DMS153 treated with DMSO at 0.1 percent for 48 hours (cell line): ENCODE data around the gene RAB5IF.
"Not testable (repeated sequence)": the region's sequence is repeated elsewhere in the genome, so short reads cannot be mapped to it uniquely, and the experiment has no call there.

ENCODE experiments used
- DNase-seq: peaks from one replicate; lab custom pipeline; 2025; ENCODE audit not compliant: unreplicated experiment; lab: John Stamatoyannopoulos, UW

The RAB5IF gene

DNA sequence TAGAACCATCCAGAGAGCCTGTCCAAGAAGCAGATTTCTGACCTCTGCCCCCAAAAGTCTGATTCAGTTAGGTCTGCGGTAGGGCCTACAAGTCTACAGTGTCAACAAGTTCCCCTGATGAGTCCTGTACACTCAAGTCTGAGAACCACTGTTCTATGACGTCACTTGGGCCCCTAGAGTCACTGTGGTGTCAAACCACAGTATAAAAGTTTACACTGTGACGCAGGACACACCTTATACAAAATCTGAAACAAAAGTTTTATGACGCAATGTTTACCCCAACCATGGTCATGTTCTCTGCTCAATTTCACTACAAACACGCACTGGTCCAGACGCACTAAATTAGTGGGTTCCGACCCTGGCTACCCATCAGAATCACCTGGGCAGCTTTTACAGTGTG is 22.5 kb downstream of the RAB5IF start:
- no peak for DNase-seq

DNA sequence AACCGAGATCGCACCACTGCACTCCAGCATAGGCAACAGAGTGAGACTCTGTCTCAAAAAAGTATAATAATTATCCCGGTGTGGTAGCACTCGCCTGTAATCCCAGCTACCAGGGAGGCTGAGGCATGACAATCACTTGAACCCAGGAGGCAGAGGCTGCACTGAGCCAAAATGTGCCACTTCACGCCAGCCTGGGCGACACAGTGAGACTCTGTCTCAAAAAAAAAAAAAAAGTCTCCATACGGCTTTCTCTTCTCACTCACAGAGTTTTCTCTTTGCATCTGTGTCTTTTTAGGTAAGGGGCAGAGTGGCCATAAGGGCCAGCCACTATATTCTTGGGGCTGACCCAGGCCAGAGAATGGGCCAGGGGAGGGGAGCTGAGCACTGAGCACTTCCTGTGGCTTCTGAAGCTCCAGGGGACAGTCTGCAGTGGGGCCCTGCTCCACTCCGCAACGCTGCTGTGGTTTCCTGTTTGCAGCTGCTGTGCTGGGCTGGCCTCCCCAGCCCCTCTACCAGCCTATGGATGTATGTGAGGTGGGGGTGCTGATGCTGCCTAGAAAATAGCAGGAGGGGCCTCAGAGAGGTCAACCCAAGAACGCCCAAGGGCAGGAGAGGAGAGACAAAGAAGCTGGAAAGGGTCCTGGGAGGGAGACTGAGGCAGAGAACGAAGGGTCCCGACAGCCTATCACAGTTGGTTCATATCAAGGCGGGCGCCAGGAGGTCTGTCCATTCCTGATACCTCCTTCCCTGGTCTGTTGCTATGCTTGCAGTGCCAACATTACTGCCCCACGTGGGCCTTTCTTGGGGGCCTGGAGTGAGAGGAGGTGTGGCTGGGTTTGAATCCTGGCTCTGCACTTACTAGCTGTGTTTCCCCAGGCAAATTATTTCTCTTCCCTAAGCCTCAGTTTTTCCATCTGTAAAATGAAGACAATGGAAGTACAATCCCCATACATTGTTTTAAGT is 24.4 kb downstream of the RAB5IF start:
- DNase-seq = no peak

DNA sequence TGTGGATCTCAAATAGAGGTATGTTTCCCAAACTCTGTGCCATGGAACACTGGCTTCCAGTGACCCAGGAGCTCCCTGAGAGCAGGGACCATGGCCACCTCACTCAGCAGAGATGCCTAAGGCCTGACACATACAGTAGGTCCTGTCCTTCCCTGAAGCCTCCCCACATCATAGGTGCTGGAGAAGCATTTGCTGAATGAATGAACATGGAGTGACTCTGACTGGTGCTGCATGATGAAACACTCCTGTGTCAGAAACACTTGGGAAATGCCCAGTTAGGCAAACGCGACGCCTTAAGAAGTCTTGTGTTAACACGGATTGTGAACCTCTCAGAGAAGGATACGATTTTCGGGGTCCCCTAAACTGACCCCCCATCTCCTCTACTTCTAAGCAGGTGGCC is 26.1 kb downstream of the RAB5IF start:
- no peak for DNase-seq

DNA sequence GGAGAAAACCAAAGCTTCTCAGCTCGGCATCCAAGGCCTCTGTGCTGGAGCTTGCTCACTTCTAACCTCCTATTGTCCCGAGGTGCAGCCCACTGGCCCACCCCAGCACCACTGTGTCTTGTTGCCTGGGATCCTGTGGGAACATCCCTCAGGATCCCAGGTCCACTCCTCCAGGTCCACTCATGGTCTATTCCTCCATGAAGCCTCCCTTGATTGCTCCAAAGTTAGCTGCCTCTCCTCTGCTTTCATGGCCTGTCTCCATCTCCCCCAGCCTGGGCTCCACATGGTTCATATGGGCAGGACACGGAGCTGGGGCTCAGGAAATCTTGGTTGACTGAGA is 26.5 kb downstream of the RAB5IF start:
- DNase-seq = no peak

GRCh38 chr20:36632487-36633284 is 27.1 kb downstream of the RAB5IF start:
- no peak for DNase-seq

GRCh38 chr20:36633285-36633772 is 27.8 kb downstream of the RAB5IF start:
- no peak for DNase-seq

- DNase-seq = no peak
Measured at GRCh38 chr20:36634342-36634741, 28.8 kb downstream of the RAB5IF start.

DNA sequence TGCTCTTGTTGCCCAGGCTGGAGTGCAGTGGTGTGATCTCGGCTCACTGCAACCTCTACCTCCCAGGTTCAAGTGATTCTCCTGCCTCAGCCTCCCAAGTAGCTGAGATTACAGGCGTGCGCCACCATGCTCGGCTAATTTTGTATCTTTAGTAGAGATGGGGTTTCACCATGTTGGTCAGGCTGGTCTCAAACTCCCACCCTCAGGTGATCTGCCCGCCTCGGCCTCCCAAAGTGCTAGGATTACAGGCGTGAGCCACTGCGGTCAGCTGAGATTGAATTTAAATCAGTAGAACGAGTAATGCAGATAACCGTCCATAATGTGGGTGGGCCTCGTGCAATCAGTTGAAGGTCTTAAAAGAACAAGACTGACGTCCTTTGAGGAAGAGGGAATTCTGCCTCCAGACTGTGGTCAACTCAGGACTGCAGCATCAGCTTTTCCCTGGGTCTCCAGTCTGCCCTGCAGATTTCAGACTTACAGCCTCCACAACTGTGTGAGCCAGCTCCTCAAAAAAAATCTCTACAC is 33.4 kb downstream of the RAB5IF start:
- not testable (repeated sequence) for DNase-seq

DNA sequence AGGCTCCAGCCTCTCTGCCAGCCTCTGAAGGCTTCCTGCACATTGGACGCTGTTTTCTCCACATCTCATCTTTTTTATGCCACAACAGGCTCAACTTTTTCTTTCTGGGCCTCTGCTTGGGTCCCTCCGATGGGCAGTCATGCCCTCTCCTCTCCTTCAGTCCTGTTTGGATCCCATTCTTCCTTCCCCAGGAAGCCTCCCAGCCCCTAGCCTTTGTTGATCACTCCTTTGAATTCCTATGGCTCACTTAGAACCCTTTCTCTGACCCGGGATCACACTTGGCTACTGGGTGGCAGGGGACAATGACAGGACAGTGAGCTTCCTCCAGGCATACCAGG is 35.9 kb downstream of the RAB5IF start:
- no peak for DNase-seq

DNA sequence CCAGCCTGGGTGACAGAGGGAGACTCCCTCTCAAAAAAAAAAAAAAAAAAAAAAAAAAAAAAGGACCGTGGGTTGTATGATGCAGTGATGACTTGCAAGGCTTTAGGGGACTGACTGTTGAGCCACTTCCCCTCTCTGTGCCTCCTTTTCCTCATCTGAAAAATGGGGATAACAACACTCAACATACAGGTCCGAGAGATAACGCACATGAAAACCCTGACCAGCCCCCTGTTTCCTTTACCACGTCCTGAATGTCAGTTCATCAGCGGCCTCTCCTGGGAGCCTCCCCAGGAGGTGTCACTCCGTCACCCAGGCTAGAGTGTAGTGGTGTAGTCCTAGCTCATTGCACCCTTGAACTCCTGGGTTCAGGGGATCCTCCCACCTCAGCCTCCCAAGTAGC is 36.6 kb downstream of the RAB5IF start:
- DNase-seq = no peak

- no peak for DNase-seq
Measured at GRCh38 chr20:36644032-36644705, 38.6 kb downstream of the RAB5IF start.

DNA sequence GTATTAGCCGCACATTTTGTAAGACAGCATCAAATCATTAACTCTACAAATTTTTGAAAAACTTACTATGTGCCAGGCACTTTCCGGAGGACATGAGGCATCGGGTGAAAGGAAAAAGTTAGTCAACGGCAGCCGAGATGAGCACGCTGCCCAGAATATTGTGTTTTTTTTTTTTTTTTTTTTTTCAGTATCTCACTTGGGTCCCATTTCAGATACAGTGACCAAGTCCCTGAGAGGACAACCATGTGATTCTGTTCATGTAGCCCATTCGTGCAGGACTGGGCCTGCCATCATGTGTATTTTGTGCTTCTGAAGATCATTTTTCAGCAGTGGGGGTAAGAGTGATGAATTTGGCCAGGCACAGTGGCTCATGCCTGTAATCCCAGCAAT is 39.1 kb downstream of the RAB5IF start:
- DNase-seq = no peak

DNA sequence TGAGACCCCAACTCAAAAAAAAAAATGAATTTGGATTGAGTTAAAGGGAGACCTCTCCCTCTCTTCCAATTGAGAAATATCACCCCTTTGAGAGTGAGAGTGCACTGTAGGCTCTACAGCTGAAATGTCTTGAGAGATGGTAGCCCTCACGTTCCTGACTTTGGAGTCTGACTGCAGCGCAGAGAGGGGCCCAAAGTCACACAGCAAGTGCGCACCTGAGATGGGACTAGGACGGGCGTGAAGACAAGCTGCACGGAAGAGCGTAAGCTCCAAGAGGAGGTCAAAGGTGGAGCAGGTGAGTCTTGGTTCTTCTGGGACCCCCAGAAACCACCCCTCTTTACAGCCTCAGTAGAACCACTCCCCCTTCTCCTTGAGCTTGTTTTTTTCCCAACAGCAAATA is 39.8 kb downstream of the RAB5IF start:
- DNase-seq = no peak

DNA sequence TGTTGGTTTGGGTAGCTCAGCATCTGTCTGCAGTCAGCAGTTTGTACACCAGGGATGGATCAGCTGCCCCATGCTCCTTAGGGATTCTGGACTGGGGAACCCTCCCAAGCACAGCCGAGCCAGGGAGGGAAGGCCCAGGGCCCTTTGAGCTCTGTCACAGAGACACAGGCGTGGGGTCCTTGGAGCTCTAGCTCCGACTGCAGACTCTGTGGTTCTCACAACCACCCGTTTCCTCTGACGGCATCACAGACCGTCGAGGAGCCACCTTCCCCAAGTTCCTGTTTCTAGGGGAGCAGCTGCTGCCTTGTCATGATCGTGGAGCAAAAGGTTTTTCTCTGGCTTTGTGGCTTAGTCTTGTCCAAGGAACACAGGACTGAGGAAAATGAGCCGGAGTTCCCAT is 40.4 kb downstream of the RAB5IF start, which contains the start of gene SLA2:
Gene SLA2 (minus strand): TSS at position 199 of the 400 bp plus-strand sequence. CDS start 4,861 bp downstream, outside the sequence.
- no peak for DNase-seq

DNA sequence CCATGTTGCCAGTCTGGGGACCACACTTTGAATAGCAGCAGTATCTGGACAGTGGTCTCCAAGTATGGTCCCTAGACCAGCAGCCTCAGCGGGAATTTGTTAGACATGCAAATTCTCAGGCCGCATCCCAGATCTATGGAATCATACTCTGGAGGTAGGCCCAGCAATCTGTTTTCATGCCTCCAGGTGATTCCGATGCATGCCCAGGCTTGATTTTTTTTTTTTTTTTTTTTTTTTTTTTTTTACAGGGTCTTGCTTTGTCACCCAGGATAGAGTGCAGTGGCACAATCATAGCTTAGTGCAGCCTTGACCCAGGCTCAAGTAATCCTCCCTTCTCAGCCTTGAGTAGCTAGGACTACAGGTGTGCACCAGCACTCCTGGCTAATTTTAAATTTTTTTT is 41.1 kb downstream of the RAB5IF start:
- no peak for DNase-seq

DNA sequence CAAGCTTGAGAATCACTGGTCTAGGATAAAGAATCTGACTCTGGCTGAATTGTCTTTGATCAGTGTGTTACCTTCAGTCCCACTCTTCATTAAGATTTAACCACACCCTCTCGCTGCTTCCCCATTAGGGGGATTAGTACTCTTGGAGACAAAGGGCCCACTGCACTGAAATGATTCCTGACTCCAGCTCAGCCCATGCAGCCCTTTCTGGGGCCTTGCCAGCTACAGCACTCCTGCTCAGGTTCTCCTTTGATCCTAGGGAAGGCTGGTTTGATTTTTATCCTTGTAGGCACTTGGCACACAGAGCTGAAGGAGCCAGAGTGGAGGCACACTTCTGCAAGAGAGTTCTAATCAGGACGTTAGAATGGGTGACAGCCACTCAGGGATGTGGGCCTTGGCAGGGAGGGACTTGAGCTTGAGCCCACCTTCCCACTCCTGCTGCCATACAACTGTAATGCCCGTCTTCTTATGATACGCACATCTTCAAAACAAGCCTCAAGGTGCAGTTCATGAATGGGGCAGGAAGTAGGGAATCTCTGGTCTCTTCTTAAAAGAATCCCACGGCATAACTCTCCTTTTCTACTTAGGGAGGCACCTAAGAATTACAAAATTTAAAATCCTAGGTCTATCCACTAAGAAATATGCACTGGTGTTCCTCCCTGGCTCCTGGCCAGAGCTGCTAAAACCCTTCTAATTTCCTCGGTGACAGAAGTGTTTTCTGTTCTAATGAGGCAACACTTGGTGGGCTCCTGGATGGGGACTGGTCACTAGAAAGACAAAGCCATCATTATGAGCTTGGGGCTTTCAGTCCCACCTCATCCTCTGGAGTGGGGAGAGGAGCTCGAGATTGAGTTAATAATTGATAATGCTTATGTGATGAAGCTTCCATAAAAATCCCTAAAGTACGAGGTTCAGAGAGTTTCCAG is 41.9 kb downstream of the RAB5IF start:
- no peak for DNase-seq

DNA sequence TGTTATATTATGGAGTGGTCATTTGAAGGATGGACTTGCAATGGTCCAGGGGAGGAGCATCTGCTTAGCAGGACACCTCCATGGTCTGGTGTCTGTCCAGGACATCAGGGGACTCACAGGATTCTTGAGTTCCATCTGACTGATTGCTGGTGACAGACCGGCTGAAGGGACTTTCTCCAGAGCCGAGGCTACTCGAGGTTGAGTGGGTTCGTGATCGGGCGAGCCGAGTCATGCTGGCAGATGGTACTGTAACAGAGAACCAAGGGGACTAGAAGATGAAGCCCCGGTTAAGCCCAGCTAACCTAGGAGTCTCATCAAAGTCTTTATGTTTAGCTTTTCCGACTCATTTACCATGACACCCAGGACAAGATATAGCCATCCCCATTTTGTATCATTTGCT is 47.9 kb downstream of the RAB5IF start:
- no peak for DNase-seq

- no peak for DNase-seq
Measured at GRCh38 chr20:36654506-36654905, 48.9 kb downstream of the RAB5IF start.

DNA sequence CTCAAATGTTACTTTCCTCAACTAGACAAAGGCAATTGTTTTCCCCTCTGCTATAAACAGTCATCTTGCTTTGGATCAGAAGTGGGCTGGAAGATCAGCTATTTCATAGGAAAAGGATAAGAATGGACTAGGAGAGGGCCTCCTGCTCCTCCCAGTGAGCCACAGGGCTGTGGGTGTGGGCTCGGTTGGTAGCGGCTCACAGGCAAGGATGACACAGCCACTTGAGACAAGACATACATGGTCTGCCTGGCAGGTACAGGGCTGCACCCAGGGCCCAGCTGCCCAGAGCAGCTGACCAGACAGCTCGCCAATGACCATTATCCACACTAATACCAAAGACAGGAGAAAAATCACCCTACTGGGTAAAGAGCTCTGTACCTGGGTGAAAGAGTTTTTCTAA is 49.4 kb downstream of the RAB5IF start:
- DNase-seq = no peak

DNA sequence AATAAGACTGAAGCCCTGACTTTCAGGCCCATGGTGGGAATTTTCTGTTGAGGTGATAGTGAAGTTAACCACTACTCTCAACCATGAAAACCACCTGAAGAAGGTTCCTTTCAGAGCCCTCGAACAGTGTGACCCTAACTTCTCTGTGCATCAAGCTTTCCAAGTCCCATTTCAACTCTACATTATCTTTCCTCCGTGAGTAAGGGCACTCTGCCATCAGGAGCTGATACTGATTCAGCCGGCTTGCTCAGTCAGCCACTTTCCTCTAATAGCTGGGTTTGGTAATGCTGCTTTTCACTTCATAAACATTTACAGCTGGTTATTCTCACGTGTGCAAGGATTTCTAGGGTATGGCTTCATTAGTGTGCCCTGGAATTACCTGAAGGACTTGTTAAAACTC is 51.2 kb downstream of the RAB5IF start:
- DNase-seq = no peak
